ENCODE measurements around the gene ALS2. TPM values are rescaled to one million over a fixed set of nuclear protein-coding genes. Genes with fewer than 3 reads are reported as not detected.
"Not testable (repeated sequence)": the region's sequence is repeated elsewhere in the genome, so short reads cannot be mapped to it uniquely, and the experiment has no call there.

Gene ALS2
- total RNA-seq, 1 donor from 2014 or later, result 20.8 TPM

DNA sequence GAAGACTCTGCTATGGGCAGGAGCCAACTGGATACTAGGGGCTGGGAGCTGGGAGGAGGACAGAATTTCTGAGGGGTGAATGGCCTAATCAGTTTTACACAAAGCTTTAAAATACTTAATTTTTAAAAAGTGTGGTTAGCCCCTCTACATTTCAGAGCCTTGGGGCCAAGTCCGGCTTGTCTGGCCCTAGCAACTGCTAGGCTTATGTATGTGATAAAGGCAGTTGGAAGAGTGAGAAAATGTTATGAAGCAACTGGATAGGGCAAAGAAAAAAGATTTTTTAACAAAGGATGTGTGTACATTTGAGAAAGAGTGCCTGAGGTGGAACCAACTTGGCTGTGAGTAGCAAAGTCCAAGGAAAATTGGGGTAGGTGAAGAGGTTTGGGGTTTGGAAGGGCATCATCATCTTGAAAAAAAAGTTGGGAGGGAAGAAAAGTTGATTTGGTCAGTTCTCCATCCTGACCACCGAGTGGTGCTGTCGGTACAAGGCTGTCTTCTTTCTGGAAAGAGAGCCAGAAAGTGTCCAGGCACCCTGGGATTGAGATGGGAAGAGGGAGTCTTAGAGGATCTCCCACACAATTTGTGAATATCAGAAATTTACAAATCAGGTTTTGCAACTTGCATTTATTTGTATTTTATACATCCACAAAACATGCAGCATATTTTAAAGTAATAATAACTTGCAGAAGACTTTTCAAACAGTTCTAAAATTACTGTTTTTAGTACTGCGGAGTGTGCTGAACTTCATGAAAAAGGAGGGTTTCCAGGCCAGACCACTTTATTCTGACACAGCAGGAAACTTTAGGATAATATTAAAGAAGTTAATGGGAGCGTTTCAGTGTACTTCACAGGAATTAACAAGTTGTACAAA, 15.1 kb upstream of the ALS2 start:
- peak; percentile 74 for ATAC-seq
- DNase-seq (ENCODE audit: low spot score), result no peak

- DNase-seq (ENCODE audit: low spot score) (no peak), ATAC-seq (no peak)
Measured at GRCh38 chr2:201794294-201794693, 13.6 kb upstream of the ALS2 start.

DNA sequence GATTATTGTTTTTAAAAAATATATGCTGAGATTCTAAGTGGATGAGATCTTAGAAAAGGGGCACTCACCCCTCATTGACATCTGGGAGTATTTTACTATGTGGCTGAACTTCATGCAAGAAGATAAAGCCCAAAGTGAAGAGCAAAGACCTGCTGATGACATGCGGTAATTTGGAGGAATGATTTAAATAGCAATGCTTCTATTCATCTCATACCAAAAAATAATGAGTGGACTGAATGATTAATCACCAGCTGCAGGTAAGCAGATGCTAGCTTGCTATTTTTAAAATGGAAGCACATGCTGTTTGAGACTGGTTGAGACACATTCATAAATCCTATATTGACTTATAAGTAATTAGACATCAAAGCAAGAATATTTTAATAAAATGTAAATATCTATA, 12.9 kb upstream of the ALS2 start:
- DNase-seq (ENCODE audit: low spot score) (no peak), ATAC-seq (no peak)

GRCh38 chr2:201790989-201791388, 10.3 kb upstream of the ALS2 start:
- DNase-seq (ENCODE audit: low spot score), result no peak
- no peak for ATAC-seq

- ATAC-seq, result no peak
Measured at GRCh38 chr2:201790291-201790690, 9.6 kb upstream of the ALS2 start.

DNA sequence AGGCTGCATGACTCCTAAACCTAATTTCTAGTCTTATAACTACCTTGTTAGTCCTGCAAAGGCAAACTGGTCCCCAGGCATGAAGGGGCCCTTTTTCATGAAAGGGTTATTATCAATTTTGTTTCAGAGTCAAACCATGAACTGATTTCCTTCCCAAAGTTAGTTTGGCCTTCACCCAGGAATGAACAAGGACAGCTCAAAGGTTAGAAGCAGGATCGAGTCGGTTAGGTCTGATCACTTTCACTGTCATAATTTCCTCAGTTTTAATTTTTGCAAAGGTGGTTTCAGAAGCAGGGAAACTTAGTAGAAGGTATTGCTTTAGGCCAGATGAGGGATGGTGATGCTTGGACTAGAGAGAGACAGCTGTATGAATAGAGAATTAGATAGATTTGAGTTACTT, 8.7 kb upstream of the ALS2 start:
- ATAC-seq, result peak; percentile 62
- no peak for DNase-seq (ENCODE audit: low spot score)

More at GRCh38 chr2:201790291-201790690, 9.6 kb upstream of the ALS2 start:
- no peak for DNase-seq (ENCODE audit: low spot score)

- ATAC-seq, result no peak
- DNase-seq (ENCODE audit: low spot score), result no peak
Measured at GRCh38 chr2:201788371-201788770, 7.6 kb upstream of the ALS2 start.

GRCh38 chr2:201786471-201786870, 5.7 kb upstream of the ALS2 start:
- ATAC-seq (no peak), DNase-seq (ENCODE audit: low spot score) (no peak)

- ATAC-seq, result no peak
- DNase-seq (ENCODE audit: low spot score), result no peak
Measured at GRCh38 chr2:201785135-201785534, 4.4 kb upstream of the ALS2 start.

DNA sequence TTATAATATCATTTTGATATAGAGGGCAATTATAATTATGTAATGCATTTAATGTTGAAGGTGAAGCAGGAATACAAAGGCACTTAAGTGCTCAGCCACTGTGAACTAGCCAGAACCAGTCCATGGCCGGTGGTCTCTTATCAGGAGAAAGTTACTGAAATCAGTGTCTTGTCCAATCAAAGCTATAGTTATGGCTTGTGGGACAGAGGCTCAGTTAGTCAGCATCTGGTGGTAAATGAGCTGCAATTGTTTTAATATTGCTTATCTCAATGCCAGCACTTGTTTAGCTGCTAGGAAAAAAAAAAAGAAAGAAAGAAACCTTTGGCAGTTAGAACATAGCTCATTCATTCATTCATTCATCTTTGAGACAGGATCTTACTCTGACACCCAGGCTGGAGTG, 3.8 kb upstream of the ALS2 start:
- ATAC-seq (no peak), DNase-seq (ENCODE audit: low spot score) (no peak)

DNA sequence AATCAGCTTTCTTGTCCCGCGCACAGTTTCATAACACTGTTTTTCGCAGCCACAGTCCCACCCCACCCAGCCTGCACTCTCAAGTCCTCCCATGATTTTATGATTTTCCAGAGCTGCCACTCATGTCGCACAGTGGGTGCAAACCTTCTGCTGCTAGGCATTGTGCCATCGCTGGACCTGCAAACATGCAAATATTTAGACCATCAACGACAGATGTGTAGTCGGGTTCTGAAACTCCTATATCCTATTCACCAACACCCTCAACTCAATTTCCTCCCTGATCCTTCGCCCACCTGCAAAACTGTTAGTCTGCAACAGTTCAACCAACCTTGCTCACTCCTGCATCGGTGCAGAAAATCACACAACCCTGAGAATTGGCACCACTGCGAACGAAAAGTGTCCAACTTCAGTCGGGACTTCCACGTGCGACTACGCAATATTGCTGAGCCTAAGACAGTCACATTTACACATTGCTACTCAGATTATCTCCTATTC, 871 bp upstream of the ALS2 start:
- DNase-seq (ENCODE audit: low spot score) (peak; percentile 53), ATAC-seq (peak; percentile 16)

DNA sequence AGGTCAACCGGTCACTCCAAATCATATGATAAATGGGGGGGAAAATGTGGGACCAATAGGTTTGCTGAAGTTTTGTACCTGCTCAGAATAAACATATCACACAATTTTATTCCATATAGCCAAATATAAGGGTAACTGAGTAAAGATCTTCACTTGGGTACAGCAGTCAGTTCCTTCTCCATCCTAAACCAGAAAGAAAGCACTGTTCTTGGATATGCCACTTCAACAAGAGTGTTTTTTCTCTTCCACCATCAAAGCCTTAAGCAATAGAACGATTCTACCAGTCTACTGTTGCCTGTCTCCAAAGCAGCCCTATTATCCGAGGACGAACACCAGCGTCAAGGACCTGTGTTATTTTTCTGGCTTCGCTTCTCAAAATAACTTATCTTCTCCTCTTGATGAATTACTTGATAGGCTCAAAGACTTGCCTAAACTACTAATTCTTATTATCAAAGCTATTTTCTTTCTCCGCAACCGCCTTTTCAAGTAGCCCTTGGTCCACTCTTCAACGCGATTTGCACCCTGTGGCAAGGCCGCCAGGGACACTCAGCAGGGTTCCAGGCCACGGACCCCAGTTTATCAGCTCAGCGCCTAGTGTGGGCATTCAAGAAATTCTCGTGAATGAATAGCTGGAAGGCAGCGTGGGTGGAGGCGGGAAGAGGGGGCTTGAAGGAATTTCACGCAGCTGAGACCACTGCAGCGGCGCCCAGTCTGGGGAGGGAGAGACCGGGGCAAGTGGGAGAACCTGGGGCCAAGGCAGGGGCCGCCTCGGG, 646 bp downstream of the ALS2 start:
- DNase-seq (ENCODE audit: low spot score), result no peak
- peak; percentile 18 for ATAC-seq

DNA sequence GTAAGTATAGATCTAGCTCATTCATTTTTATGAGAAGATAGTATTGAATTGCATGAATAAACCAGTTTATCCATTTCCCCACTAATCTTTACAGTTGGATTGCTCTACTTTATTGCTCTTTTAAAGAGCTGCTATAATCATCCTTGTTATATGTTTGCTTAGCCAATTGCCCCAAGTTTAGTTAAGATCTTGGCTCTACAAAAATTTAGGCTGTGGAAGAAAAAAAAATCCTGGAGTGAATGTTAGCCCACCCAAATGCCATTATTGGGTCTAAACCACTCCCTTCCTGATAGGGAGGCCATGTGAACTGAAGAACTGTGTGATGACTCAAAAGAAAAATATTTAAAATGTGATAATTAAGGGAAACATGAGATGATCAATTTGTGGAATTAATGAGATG, 2.9 kb downstream of the ALS2 start:
- DNase-seq (ENCODE audit: low spot score), result no peak
- ATAC-seq, result no peak

- DNase-seq (ENCODE audit: low spot score), result no peak
- no peak for ATAC-seq
Measured at GRCh38 chr2:201777043-201777442, 3.7 kb downstream of the ALS2 start.

DNA sequence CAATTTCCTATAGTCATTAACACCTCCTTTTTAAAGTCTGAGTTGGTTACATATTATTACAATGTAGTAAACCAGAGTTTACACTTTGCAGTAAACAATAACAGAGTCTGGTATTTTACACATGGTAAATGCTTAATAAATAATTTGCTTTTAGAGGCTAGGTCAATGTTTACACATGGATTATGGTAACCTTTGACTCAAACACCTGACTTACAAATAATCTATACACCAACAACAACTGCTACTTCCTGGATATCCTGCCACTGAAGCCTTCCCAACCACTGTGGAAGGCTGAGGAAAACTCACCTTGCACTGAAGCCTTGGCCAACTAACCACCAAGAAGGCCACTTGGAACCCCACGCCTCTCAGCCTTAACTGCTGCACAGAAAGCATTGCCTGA, 5.4 kb downstream of the ALS2 start:
- no peak for ATAC-seq
- DNase-seq (ENCODE audit: low spot score), result no peak

DNA sequence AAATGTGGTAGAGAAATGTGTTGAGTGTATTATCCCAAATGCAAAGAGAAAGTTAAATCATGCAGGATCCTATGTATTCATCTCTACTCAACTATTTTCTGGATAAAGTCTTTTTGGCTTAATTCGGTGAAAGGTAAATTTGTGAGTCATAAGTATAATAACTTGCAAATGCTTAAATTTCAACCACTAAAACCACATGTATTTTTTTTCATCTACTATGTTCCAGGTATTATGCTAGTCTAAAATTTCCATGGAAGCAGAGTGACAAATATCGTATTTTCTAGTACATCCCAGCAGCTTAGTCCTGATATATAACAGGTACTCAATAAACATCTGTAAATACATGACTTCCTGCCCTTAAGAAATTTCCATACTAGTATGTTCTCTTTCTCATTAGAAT, 6.2 kb downstream of the ALS2 start:
- no peak for DNase-seq (ENCODE audit: low spot score)
- ATAC-seq, result no peak

GRCh38 chr2:201773990-201774389, 6.7 kb downstream of the ALS2 start:
- ATAC-seq (no peak), DNase-seq (ENCODE audit: low spot score) (no peak)

DNA sequence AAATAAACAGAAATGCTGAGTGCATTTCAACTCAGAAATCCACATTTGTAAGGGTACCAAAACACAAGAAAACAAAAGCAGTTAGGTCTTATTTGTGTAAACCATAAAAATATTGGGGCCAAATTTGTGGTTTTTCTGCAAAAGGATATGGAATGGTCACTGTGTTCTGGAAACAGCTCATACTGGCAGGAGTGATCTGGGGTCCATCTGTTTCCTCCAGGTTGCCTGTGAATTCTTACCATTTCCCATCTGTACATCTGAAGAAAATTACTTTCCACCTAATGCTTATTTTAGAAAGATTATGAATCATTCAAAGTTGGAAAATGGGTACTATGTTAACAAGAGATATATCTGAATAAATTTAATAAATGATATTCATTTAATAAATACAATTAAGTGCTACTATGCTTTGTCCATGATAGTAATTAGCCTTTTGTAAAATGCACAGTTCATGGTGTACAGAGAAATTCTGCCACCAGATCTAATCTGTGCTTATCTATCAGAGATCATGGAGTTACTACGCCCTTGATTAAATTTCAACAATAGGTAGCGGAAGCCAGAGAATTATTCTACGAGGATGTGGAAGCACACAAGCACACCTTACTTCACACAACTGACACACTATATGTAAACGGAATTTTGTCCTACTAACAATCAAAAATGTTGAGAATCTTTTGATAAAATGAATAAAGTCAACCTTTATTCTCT, 10.9 kb downstream of the ALS2 start:
- DNase-seq (ENCODE audit: low spot score), result no peak
- ATAC-seq, result no peak

DNA sequence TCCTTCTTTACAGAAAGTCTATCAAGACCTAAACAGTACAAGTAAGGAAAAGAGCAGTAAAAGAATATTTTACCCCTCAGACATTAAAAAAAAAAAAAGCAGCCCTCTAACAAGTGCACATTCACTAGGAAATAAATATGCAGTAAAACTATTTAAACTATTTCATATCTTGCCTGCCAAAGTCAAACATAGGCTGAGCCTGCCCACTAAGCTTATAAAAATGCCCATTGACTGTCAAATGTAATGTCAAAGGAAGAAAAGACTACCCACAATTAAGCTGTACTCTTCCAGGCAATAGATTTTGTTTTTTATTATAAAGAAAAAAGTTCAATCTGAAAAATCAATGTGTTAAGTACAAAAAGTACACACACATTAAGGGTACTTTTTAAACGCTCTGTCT, 11.8 kb downstream of the ALS2 start:
- no peak for ATAC-seq
- DNase-seq (ENCODE audit: low spot score), result no peak

DNA sequence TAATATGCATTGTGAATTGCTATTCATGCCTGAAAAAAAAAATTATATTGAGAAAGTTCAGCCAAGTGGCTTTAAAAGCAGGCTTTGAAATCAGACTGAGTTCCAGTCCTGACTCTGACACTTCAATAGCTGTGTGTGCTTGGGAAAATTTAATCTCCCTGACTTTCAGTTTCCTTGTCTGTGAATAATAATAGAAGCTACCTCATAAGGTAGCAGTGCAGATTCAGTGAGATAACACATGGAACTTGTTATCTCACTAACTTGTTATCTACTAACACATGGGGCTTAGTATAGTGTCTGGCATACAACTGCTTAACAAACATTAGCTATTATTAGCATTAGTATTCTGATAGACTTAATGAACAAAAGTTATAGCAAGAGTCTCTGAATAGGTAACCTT, 14.9 kb downstream of the ALS2 start:
- DNase-seq (ENCODE audit: low spot score) (no peak), ATAC-seq (no peak)

DNA sequence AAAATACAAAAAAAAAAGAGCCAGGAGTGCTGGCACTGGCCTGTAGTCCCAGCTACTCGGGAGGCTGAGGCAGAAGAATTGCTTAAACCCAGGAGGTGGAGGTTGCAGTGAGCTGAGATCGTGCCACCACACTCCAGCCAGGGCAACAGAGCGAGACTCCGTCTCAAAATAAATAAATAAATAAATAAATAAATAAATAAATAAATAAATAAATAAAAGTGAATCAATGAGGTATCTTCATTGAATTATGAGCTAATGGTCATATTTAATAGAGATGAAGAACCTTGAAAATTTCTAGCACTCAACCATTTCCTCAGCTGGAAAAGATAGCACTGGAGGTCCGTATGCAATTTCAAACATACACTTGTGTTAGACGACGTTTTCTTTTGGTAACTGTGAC, 16.3 kb downstream of the ALS2 start:
- not testable (repeated sequence) for DNase-seq (ENCODE audit: low spot score); ATAC-seq
